PC-3 (cell line): Measurements from ENCODE around the gene IFNL4.

Experiments
- EZH2 ChIP-seq: fragments of 300-600 bp; sonication (generic); IDR thresholded peaks from one replicate; pipeline ENCODE4 v1.6.1; 2017; ENCODE audit warnings: antibody characterized with exemption, mild to moderate bottlenecking, low read length; ENCODE audit not compliant: unreplicated experiment
- EZH2phosphoT487 ChIP-seq: fragments of 300-600 bp; sonication (generic); IDR thresholded peaks from 2 replicates; pipeline ENCODE4 v1.6.1; 2018; ENCODE audit warnings: mild to moderate bottlenecking, antibody characterized with exemption, low read length, borderline replicate concordance
- TF ChIP-seq, protein P1 (sequence below): fragments of 300-600 bp; sonication (generic); conservative IDR thresholded peaks from 2 replicates; pipeline ENCODE4 v1.5.1; 2017; ENCODE audit warnings: antibody characterized with exemption, low read depth, mild to moderate bottlenecking, low read length

DNA sequence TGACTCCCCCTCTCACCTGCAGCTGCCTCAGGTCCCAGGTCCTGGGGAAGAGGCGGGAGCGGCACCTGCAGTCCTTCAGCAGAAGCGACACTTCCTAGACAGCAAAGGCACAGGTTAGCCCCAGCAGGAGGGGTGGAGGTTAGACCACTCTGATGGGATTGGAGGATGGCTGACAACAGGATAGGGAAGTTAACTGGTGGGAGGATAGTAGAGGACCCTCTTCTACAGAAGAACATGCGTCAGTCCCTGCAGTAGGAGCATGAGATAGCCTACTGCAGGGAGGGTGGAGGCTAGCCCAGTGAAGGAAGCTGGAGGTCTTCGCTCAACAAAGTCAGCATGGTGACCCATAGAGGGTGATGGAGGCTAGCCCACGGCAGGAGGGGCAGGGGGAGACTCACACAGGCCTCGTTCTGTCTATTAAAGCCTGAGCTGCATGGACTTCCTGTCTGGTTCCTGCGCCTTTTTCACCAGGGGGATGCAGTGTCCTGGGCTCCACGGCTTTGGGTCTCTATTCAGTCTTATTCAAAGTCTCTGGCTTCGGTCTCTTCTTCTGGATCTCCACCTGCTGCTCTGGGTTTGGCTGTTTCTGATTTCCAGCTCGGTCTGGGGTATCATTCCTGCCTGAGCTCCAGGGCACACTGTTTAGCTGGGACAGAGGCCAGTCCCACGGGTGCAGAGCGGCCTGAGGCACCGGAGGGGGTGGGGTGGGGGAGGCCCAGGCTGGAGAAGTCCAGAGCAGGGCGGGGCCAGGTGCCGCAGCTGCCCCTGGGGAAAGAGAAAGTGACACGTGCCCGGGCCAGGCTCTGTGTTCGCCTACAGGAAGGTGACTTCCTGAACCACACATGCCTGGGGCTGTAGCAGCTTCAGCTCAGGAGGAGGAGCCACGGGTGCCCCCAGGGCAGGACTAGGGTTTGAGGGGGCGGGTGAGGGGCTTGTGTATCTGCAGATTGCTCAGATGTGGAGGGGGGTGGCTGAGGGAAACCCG, 11.2 kb downstream of the IFNL4 start:
- TF ChIP-seq, protein P1, sequence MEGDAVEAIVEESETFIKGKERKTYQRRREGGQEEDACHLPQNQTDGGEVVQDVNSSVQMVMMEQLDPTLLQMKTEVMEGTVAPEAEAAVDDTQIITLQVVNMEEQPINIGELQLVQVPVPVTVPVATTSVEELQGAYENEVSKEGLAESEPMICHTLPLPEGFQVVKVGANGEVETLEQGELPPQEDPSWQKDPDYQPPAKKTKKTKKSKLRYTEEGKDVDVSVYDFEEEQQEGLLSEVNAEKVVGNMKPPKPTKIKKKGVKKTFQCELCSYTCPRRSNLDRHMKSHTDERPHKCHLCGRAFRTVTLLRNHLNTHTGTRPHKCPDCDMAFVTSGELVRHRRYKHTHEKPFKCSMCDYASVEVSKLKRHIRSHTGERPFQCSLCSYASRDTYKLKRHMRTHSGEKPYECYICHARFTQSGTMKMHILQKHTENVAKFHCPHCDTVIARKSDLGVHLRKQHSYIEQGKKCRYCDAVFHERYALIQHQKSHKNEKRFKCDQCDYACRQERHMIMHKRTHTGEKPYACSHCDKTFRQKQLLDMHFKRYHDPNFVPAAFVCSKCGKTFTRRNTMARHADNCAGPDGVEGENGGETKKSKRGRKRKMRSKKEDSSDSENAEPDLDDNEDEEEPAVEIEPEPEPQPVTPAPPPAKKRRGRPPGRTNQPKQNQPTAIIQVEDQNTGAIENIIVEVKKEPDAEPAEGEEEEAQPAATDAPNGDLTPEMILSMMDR: no peak
- TF ChIP-seq EZH2phosphoT487 (no peak), EZH2 (no peak)
